ENCODE data around the gene SLC39A12.

DNA sequence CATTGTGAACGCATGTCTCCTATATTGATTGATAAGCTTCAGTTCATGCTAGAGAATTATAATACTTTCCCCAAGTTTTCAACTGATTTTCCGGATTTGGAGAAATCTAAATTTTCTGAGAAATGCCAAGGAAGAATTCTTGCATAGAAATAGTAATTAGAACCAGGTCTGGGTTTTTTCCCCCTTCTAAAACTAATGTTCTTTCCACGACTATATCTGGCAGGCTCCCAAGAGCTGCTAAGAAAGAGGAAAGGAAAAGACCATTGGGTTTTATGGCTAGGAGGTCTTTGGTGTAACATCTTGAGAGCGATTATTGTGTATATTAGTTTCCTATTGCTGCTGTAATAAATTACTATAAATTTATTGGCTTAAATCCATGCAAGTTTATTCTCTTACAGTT lies 116.7 kb downstream of the SLC39A12 start:
- TF ChIP-seq, protein P1, sequence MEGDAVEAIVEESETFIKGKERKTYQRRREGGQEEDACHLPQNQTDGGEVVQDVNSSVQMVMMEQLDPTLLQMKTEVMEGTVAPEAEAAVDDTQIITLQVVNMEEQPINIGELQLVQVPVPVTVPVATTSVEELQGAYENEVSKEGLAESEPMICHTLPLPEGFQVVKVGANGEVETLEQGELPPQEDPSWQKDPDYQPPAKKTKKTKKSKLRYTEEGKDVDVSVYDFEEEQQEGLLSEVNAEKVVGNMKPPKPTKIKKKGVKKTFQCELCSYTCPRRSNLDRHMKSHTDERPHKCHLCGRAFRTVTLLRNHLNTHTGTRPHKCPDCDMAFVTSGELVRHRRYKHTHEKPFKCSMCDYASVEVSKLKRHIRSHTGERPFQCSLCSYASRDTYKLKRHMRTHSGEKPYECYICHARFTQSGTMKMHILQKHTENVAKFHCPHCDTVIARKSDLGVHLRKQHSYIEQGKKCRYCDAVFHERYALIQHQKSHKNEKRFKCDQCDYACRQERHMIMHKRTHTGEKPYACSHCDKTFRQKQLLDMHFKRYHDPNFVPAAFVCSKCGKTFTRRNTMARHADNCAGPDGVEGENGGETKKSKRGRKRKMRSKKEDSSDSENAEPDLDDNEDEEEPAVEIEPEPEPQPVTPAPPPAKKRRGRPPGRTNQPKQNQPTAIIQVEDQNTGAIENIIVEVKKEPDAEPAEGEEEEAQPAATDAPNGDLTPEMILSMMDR (IDR thresholded peaks at IDR 0.05; ENCODE audit: insufficient read depth, low read length, poor library complexity, severe bottlenecking): no peak
- TF ChIP-seq EZH2phosphoT487 (conservative IDR thresholded peaks at IDR 0.05; ENCODE audit: low read length): no peak

All from SU-DHL-6 (cell line).